Panc1 (cell line): ENCODE measurements around the gene SCLY. TPM values are rescaled to one million over a fixed set of nuclear protein-coding genes. Genes with fewer than 3 reads are reported as not detected.

Experiments
- ATAC-seq: fragments of 200-7000 bp; cut with Tn5 transposase; 2 replicates; pipeline ENCODE4 v1.9.1; 2020; ENCODE audit warnings: mild to moderate bottlenecking, moderate library complexity
- BruUV-seq: library from RNA; stranded (reverse); fragments of 400-500 nt; replicated peaks from 2 replicates; lab custom pipeline; 2021; lab: Mats Ljungman, UMichigan
- CTCF ChIA-PET: fragments of 300-600 bp; sonication (Branson Sonifier 250); formaldehyde crosslinking; loops from one replicate; lab custom pipeline; 2022; ENCODE audit warnings: antibody characterized with exemption; lab: Charles Lee
- POLR2A ChIA-PET: fragments of 300-600 bp; sonication (Branson Sonifier 250); formaldehyde crosslinking; loops from one replicate; lab custom pipeline; 2022; ENCODE audit warnings: antibody characterized with exemption; lab: Charles Lee
- DNase-seq: peaks from one replicate; pipeline ENCODE4 v3.0.0-alpha.2; 2010; ENCODE audit warnings: low read depth, low spot score
- H3K27ac ChIP-seq: 2 replicates; pipeline ENCODE4 v1.5.1; 2011; ENCODE audit warnings: mild to moderate bottlenecking, low read length, inconsistent platforms
- H3K27me3 ChIP-seq: fragments of 200-500 bp; sonication (Bioruptor generic); 2 replicates; pipeline ENCODE4 v1.6.0; 2014; ENCODE audit warnings: low read length, inconsistent platforms; ENCODE audit not compliant: control insufficient read depth, insufficient read depth
- H3K36me3 ChIP-seq: fragments of 200-500 bp; sonication (Bioruptor generic); 2 replicates; pipeline ENCODE4 v1.5.1; 2014; ENCODE audit warnings: inconsistent platforms, mild to moderate bottlenecking, low read length, moderate library complexity; ENCODE audit not compliant: control insufficient read depth, insufficient read depth
- H3K4me1 ChIP-seq: 2 replicates; pipeline ENCODE4 v1.5.1; 2011; ENCODE audit warnings: inconsistent platforms, mild to moderate bottlenecking, low read length, moderate library complexity; ENCODE audit not compliant: control insufficient read depth, insufficient read depth
- H3K4me3 ChIP-seq, 2 experiments: 2 replicates each; pipeline ENCODE4 v1.5.1; 2011 to 2012; ENCODE audit warnings: low read depth in 2 of 2, low read length in 2 of 2, mild to moderate bottlenecking in 2 of 2, inconsistent platforms in 1 of 2, moderate library complexity in 1 of 2
- H3K9me3 ChIP-seq: fragments of 200-500 bp; sonication (Bioruptor generic); 2 replicates; pipeline ENCODE4 v1.5.1; 2014; ENCODE audit warnings: low read depth, mild to moderate bottlenecking, inconsistent platforms, low read length, moderate library complexity; ENCODE audit not compliant: control insufficient read depth, insufficient read depth
- POLR2AphosphoS5 ChIP-seq: IDR thresholded peaks from 2 replicates; pipeline ENCODE4 v1.6.1; 2012; ENCODE audit warnings: mild to moderate bottlenecking, low read depth, low read length, moderate library complexity
- REST ChIP-seq, 2 experiments: IDR thresholded peaks; 2 replicates each; pipeline ENCODE4 v1.6.1; 2011 to 2012; ENCODE audit warnings: low read depth in 2 of 2, control low read depth in 1 of 2, low read length in 1 of 2, mild to moderate bottlenecking in 1 of 2, moderate library complexity in 1 of 2; ENCODE audit not compliant: insufficient read depth in 1 of 2
- SIN3A ChIP-seq: IDR thresholded peaks from 2 replicates; pipeline ENCODE4 v1.6.1; 2012; ENCODE audit warnings: low read depth, mild to moderate bottlenecking, low read length, moderate library complexity, borderline replicate concordance; ENCODE audit not compliant: insufficient read depth
- TCF7L2 ChIP-seq: IDR thresholded peaks from 2 replicates; pipeline ENCODE4 v1.6.1; 2011; ENCODE audit warnings: mild to moderate bottlenecking, low read depth, low read length, inconsistent platforms
- in situ Hi-C: cut with HindIII; loops from 2 replicates; pipeline ENCODE4 v1.10.0; 2016; ENCODE audit warnings: low sequenced_read_pairs, low pct_unique_long_range_greater_than_20kb
- intact Hi-C: fragments of 100-400 bp; cut with micrococcal nuclease; formaldehyde crosslinking; loops from one replicate; pipeline ENCODE4 v1.10.0; 2022; ENCODE audit not compliant: unreplicated experiment
- total RNA-seq: library from RNA; stranded (reverse); gene quantifications from one replicate; pipeline ENCODE4 v1.2.1, GENCODE V29; 2021; ENCODE audit not compliant: unreplicated experiment
- TF ChIP-seq, protein P1 (sequence below): fragments of 450-650 bp; IDR thresholded peaks from 2 replicates; pipeline ENCODE4 v1.5.1; 2017; ENCODE audit warnings: mild to moderate bottlenecking

The SCLY gene
- total RNA-seq, 1 experiment from 2014 or later = 31.4 TPM

- TF ChIP-seq SIN3A (no peak), POLR2AphosphoS5 (no peak), TCF7L2 (no peak), REST (IDR thresholded peaks at IDR 0.05; ENCODE audit: insufficient read depth in 1 of 2, low read depth in 2 of 2, low read length in 1 of 2) (no peak)
- TF ChIP-seq, protein P1, sequence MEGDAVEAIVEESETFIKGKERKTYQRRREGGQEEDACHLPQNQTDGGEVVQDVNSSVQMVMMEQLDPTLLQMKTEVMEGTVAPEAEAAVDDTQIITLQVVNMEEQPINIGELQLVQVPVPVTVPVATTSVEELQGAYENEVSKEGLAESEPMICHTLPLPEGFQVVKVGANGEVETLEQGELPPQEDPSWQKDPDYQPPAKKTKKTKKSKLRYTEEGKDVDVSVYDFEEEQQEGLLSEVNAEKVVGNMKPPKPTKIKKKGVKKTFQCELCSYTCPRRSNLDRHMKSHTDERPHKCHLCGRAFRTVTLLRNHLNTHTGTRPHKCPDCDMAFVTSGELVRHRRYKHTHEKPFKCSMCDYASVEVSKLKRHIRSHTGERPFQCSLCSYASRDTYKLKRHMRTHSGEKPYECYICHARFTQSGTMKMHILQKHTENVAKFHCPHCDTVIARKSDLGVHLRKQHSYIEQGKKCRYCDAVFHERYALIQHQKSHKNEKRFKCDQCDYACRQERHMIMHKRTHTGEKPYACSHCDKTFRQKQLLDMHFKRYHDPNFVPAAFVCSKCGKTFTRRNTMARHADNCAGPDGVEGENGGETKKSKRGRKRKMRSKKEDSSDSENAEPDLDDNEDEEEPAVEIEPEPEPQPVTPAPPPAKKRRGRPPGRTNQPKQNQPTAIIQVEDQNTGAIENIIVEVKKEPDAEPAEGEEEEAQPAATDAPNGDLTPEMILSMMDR = no peak
- Histone ChIP-seq H3K9me3 (peaks cover 4% of the 10 kb centered on the region; the same call in 1 of the 2 replicates), H3K4me1 (no peaks in the 10 kb centered on the region), H3K27ac (no peak overlapping the region), H3K27me3 (no peaks in the 10 kb centered on the region), H3K4me3 (no peak overlapping the region), H3K36me3 (no peaks in the 10 kb centered on the region)
- CTCF ChIA-PET = no interaction called here
- intact Hi-C loops (no loop called here), in situ Hi-C loops (no loop called here)
- no TSS peak for BruUV-seq
- ATAC-seq = no peak
- DNase-seq = no peak
- POLR2A ChIA-PET = no interaction called here
These were observed 24.0 kb downstream of the SCLY start for GRCh38 chr2:238084761-238085160.

GRCh38 chr2:238085899-238086298 is 25.1 kb downstream of the SCLY start:
- BruUV-seq = no TSS peak
- DNase-seq (no peak), ATAC-seq (no peak)
- intact Hi-C loops = no loop called here
- in situ Hi-C loops = no loop called here
- no peak overlapping the region for H3K4me3 ChIP-seq
- no peaks in the 10 kb centered on the region for H3K4me1 ChIP-seq
- H3K27me3 ChIP-seq = no peaks in the 10 kb centered on the region
- H3K27ac ChIP-seq = no peak overlapping the region
- H3K9me3 ChIP-seq = no peaks in the 10 kb centered on the region
- ChIA-PET CTCF (no interaction called here), POLR2A (interaction anchor here (0.7 kb wide), 1 partner anchor 147 kb away, joined by 4 read pairs; no protein-coding TSS in a partner anchor)
- TF ChIP-seq TCF7L2 = no peak
- no peak for TF ChIP-seq REST (IDR thresholded peaks at IDR 0.05; ENCODE audit: insufficient read depth in 1 of 2, low read depth in 2 of 2, low read length in 1 of 2)
- TF ChIP-seq, protein P1 = no peak
- TF ChIP-seq SIN3A = no peak
- no peak for TF ChIP-seq POLR2AphosphoS5
- no peaks in the 10 kb centered on the region for H3K36me3 ChIP-seq
